GM19468 (cell line): Measurements from ENCODE around the gene HSP90AB1.

ENCODE experiments used
- ATAC-seq: cut with Tn5 transposase; IDR thresholded peaks from one replicate; pipeline ENCODE4 v1.9.1; 2021; ENCODE audit warnings: mild to moderate bottlenecking, moderate library complexity, moderate number of reproducible peaks; ENCODE audit not compliant: unreplicated experiment; ENCODE audit errors: extremely low read depth

The HSP90AB1 gene

DNA sequence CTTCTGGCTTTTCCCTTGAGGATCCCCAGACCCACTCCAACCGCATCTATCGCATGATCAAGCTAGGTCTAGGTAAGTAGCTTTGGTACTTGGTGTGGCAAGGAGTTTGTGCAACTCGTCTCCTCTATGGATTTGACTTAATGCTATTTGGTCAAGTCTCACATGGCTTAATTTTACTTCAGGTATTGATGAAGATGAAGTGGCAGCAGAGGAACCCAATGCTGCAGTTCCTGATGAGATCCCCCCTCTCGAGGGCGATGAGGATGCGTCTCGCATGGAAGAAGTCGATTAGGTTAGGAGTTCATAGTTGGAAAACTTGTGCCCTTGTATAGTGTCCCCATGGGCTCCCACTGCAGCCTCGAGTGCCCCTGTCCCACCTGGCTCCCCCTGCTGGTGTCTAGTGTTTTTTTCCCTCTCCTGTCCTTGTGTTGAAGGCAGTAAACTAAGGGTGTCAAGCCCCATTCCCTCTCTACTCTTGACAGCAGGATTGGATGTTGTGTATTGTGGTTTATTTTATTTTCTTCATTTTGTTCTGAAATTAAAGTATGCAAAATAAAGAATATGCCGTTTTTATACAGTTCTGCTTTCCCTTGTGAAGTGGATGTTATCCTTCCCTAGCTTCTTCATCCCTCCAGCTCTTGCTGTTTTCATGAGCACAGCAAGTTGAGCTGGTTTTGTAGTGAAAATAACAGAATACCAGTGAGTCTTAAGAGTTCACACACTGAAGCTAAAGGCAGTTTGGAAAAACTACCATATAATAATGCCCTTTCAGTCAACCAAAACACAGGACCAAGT lies 6.6 kb downstream of the HSP90AB1 start:
- no peak for ATAC-seq

DNA sequence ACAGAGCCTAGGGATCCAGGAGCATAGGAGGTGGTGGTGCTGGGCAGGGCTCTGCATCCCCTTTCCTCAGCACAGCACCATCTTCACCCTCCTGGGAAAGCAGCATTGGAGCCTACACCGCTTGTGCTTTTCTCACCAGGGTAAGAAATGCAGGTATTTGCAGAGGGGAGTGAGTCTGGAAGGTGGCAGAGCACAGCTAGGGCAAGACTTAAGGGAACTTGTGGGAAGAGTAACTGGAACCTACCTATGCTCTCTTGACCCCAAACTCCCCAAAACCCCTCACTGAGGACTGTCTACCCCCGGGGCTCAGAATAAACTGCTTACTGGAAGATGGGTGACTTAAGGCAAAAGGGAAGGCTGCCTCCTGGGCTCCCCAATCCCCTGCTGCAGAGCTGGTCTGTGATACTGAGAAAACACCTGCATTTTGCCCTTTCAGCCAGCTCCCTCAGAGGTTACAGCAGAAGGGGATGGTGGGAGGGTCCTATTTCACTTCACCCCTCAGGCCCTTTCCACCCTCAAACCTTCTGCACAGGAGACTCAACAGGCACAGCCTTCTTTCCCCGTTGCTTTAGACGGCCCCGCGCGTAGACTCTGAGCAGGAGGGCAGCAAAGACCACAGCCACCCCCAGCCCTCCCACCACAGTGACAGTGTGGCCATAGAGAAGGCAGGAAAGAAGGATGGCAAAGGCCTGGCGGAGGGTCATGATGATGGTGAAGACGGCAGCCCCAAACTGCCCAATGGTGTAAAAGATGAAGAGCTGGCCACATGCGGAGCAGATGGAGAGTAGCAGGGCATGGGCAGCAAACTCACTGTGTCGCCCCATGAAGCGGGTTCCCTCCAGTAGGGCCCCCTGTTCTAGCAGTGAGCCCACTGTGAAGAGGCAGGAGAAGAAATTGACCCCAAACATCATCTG lies 7.5 kb downstream of the HSP90AB1 start:
- no peak for ATAC-seq

DNA sequence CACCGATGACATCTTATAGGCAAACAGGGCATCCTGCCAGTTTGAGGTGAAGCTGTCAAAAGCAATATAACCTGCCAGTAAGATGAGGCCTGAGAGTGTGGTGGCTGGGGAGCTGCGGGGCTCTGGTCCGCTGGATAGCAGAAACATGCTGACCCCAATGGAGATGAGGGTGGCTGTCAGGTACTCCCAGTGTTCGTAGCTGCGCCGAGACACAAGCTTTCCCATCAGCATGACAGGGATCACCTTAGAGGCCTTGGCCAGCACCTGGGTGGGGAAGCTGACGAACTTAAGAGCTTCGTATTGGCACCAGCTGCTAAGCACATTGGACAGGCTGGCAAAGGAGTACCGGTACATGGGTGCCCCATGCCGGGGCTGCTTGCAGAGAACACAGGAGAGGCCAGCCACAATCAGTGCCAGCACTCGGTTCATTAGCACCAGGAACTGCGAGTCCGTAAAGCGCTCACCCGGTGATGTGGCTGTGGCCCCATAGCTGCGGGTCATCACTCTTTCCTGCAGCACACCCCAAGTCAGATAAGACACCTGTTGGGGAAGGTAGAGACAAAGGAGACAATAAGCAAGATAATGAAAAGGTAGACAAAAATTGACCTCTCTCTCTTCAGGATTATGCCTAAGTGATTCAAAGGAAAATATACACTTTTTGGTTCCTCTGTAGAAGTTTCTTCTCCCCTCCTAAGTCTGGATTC lies 8.4 kb downstream of the HSP90AB1 start:
- no peak for ATAC-seq

DNA sequence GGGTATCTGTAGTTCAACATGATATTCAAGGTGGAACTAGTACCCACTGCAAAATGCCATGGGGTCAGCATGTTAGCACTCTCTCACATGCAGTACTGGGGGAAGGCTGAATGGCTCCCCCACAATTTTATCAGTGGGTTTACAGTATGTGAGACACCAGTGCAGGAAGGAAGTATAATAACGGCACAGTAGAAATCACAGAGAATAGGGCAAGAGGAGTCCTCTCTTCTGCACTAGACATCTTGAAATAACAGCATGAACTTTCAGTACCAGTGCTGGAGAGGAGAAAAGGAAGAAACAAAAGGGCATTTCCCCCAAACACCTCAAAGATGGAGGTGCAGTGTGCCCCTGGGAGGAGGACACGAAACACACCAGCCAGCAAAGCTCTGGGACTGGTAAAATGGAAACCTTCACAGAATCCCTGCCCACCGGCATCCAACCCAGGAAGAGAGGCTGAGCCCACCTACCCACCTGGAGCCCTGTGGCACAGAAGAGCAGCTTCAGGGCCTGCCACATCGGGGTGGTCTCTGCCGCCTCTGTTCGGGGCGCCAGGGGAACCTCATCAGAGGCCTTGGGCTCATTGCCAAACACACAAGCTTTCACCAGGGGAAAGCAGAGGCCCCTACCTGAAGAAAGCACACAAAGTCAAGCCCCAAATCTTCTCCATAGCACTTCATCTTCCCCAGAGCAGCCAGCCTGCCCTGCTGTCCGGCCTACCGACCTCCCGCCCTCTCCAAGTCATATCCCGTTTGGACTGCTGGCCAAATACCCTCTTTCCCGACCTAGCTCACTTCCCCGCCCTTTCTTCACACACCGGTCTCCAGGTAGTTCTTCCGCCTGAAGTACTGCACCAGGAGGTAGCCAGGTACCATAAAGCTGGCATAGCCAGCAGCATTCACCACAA lies 9.2 kb downstream of the HSP90AB1 start:
- no peak for ATAC-seq

DNA sequence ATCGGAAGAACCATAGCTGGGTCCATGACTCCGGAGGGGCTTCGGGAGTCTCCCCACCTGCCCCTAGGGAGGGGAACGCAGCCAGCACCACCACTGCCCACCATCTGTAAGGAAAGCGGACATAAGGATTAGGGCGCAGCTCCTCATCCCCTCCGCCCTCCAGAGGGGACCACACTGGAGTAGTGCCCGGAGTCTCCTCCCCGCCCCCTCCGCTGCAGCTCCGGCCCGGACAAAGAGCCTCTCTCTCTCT lies 9.8 kb downstream of the HSP90AB1 start:
- ATAC-seq: no peak

DNA sequence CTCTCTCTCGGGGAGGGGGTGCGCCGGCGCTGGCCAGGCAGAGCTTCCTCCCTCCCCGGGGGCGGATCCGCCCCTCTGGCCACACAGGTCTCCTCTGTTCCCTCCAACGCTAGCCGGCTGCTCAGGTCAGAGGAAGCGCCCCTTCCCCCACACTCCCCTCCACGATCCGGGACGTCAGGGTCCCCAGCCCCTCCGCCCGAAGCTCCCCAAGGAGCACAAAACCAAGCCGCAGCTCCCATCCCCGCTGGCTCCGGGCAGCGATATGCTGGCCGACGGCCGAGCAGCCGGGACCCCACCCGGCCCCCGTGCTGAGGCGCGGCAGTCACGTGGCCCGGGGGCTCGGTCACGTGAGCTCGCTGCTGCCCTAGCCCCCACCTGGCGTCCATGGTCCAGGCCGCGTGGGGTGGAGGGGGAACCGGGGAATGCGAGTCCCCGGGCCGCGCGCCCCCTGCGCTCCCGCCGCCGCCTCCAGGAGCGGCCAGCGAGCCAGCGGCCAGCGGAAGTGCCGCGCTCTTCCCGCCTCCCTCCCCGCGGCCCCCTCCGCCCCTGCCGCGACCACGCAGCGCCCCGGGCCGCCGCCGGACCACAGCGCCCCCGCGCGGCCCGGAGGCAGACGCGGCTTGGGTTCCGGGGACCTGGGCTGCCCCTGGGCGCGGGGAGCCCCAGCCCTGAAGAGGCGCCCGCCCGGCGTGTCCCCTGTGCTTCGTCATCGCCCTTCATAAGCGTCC lies 10.3 kb downstream of the HSP90AB1 start, which contains the start of gene SLC35B2:
SLC35B2 (minus strand) TSS at position 504 of the 728 bp plus-strand sequence; CDS start at position 386, 118 bp downstream.
- peak; percentile 22 for ATAC-seq

DNA sequence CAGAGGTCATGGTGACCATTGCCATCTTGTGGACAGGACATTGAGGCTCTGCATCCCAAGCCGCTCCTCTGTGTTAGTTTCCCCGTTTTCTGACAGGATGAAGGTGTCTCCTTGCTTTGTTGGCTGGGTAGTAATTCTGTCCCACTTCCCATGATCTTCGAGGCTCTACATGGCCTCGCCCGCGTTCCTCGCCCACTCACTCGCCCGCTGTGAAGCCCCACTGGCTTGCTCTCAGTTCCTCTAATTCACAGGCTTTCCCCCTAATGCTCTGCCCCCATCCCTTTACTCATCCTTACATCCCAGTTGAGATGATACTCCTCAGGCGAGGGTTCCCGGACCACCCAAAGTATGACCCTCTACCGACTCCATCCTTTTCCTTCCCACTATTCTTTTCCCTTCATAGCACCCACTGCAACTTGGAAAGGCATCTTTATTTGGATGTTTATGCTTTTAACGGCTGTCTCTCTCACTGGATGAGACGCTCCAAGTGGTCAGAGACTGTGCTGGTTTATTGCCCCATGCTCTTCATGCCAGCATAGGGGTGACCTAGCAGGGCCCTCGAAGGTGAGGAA lies 10.9 kb downstream of the HSP90AB1 start:
- ATAC-seq: no peak

DNA sequence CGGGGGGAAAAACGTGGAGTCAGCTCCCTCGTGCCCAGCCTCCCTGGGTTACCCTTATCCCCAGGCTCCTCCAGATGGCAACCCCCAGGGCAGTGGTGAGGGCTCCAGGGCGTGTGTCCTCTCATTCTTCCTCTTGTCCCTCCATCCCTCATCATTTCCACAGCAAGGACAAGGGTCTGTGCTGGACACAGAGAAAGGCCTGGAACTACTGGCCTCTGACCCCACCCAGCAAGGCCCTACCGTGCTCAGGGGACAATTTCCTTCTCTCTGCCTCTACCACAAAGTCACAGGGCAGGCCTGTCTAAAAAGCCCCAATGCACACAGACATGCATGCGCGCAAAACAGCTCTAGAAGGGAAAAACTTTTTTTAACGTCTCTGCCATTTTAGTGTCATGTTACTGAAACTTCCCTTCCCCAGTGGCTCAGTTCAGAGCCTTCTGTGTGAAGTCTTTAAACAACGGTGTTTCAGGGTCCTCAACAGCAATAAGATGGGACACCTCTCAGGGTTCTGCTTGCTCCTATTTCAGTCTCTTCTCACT lies 11.5 kb downstream of the HSP90AB1 start:
- no peak for ATAC-seq

DNA sequence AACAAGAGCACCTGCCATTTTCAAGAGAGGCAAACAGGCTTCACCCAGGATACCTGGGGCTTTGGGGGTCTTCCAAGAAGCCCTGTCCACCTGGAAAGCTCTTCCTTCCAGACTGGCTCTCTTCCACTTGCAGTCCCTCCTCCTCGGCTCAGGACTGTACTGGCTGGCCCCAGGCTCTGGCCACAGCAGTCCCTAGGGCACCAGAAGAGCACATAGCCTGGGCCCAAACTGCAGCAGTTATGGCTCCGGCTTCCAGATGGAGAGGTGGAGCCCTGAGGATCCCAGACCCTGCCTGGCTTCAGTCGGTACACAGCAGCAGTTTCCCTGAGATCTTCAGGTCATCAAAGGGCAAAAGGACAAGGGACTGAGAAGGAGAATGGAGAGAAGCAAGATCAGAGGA lies 12.0 kb downstream of the HSP90AB1 start:
- no peak for ATAC-seq

DNA sequence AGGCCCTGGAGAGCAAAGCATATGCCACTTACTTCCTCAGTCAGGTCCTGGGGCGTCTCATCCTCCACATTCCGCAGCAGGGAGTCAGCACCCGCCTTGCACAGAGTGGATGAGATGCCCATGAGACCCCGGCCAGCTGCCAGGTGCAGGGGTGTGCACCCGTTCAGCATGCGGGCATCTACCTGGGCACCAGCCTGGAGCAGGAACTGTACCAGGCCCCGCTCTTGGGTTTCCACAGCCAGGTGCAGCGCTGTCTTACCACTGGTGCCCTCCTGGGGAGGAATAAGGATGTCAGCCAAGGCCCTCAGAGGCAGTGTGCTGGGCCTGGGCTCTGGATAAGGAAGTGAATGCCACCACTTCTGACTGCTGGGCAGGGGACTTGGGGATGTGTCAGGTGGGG lies 13.1 kb downstream of the HSP90AB1 start:
- no peak for ATAC-seq

DNA sequence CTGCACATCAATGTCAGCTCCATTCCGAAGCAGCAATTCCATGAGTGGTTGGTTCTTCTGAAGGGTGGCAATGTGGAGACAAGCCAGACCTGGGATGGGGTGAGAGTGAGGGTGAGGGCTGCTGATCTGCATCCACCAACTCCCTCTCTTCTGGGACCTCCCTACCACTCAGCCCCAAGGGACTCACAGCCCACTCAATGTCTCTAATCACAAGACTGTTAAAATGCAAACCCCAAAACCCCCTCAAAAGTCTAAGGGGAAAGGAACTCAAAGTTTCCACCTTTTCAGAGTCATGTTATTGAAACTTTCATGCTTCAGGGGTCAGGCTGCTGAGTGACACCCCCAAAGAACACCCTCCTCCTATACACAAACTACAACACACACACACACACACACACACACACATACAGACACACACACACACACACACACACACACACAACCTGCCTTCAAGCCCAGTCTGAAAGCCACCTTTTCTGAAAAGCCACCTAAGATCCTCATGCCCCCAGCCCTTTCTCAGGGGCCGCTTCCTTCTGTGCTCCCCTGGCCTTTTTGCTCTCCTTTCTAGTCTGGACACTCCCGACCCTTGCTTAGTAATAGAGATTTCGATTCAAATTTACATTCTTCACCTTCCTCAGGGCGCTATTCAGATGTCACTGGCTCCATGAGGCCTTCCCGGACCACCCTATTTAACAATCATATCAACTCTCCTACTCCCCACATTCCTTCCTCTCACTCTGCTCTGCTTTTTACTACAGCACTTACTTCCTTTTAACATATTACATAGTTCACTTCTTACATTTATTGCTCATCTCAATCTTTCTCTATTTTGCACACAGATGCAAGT lies 13.8 kb downstream of the HSP90AB1 start:
- ATAC-seq: no peak

DNA sequence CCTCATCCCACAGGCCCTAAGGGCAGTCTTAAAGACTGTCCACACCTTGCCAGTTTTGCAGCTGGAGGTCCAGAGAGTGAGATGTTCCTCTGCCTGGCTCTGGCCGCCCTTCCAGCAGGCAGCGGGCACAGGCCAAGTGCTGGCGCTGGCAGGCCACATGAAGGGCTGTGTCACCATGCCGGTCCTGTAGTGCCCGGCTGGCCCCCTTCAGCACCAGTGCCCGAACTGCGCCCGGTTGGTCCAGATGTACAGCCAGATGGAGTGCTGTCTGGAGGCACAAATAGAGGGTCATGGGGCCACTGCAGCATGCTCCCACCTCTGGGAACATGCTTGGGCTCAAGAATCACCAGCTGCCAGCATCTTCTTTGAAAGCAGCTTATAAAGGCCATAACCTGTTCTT lies 14.7 kb downstream of the HSP90AB1 start:
- ATAC-seq: no peak

DNA sequence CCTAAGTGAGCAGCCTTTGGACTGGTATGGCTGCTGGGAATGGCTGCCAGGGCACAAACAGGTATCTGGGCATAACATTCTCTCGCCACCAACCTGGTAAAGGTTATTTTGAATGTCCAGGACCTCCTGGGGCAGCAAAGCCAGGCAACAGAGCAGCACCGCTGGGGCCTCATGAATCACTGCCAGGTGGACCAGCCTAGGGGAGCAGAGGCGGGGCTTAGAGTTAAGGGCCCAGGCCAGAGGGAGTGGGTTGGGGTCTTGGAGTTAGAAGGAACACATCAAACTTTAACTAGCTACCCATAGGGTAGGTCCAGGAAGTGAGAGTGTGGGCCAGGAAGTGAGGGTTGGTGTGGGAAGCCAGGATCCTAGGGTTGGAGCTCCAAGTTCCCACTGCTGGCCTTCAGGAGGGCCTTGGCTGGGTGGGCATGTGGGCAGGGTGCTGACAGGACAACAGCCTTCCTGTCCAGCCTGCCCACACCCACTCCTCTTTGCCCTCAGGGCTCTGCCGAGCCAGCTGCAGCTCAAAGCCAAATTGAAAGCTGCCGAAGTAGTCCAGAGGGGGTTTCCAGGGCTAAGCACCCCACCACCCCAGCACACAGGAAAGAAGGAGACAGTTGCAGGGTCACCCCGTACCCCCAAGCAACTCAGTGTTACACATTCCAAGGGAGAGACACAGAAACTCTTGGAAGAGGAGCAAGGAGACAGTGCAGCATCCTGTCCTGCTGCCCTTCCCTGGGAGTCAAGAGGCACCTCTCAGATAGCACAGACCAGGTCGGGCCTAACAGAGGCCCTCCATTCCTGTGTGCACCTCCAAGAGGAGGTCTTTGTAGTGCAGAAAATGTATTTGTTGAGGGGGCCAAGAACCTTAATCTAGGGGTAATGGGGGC lies 15.8 kb downstream of the HSP90AB1 start:
- no peak for ATAC-seq

DNA sequence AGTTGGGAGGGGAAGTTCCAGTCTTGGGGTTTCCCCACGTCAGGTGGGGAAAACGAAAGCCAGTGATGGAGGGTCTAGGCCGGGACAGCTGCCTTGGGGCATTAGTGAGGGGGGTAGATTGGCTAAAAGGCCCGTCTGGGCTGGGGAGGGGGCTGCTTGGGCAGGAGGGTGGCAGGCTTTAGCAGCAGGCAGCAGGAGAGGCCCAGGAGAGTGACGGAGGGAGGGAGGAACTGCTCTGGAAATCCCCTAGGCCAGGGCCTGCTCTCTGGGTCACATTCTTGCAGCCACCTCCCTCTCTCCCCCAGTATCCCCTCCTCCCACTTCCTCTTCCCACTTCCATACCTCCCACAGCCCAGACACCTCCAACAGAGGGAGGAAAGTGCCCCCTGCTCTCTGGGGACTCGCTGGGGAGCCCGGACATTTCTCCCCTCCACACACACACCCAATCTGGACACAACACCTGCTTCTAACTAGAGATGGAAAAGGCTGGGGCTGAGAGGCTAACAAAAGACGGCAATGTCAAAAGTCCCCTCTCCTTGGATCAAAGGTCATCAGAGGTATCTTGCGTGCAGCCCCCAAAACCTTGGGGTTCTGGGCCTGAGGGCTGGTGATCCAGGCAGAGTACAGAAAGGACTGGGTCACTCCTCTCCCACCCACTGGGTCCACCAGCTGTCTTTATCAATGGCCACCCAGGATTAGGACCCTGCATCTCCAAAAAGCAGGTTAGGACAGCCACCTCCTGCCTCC lies 16.6 kb downstream of the HSP90AB1 start:
- ATAC-seq: no peak

DNA sequence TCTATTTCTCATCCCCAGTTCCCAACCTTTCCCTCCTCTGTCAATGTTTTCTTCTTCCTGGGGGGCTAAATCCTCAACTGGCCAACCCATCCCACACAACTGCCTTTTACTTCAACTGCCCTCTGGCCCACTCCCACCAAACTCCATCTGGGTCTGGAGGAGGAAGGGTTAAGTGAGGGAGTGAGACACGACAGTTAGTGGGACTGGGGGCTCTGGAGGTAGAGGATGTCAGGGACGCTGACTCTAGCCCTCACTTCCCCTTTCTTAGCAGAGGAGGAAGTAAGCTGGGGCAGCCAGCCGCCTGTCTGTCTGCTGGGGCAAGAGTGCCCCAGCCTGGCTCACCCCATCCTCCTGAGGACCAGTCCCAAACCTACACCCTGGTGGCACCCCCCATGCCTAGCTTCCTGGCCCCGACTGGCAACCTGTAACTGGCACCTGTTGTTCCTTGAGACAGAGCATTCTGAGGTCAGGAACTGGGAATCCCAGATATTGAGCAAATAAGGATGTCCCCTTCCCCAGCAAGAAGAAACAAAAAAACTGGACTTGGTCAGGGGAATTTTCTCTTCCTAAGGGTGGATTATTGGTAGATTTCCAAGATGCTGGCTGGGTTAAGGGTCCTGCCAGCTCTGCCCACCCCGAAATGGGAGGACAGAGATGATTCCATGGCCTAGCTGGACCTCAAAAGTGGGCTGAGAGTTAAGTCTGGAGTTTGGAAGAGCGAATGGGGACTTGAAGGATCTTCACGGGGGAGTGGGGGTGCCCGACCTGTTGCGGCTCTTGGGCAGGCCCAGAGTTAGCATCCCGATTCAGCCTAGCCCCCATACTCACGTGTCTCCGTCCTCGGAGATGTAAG lies 17.5 kb downstream of the HSP90AB1 start:
- ATAC-seq: peak; percentile 23
